ENCODE data around the gene INO80B. TPM values are rescaled to one million over a fixed set of nuclear protein-coding genes. Genes with fewer than 3 reads are reported as not detected.

Gene INO80B
- total RNA-seq, 2 experiments from 2014 or later = 41.3 to 41.8 TPM

DNA sequence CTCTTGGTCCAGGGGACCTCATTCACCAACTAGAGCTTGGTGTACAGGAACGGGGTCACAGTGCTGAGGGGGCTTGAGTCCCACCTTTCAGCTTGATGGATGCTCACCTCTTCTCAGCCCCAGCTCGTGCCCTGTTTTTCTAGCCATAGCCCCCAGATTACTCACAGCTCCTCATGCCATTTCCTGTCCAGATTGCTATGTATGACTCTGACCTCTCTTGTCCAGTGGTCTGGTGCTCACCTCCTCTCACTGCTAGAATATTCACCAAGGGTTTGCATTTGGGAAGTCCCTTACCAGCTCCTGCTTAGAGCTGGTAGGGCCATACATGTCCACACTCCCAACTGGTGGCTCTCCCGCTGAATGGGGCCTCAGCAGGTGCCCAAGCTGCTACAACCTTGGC, 38.7 kb downstream of the INO80B start:
- peaks cover 54% of the 10 kb centered on the region for H3K36me3 Mint-ChIP-seq (ENCODE audit: low read depth)
- ATAC-seq (ENCODE audit: poor library complexity) = no peak
- peaks cover 51% of the 10 kb centered on the region for H3K36me3 ChIP-seq (ENCODE audit: insufficient read depth, low read length)

DNA sequence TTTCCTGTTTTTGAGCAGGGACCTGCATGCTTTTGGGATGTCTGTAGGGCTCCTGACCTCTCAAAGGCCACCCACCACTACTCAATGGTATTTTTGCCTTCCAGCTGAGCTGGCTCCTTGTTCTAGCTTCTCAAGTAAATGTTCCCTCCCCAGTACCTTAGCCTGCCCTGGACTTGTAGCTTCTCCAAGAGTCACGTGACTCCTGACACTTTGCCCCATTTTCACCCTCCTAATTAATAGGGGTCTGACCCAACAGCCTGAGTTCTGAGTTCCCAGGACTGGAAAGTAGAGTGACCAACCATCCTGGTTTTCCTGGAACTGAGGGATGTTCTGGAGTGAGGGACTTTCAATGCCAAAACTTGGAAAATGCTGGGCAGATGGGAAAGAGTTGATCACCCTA, 40.6 kb downstream of the INO80B start:
- no peaks in the 10 kb centered on the region for H3K9me3 Mint-ChIP-seq
- Histone ChIP-seq H3K4me3 (ENCODE audit: low read length) (no peak overlapping the region), H3K9me3 (ENCODE audit: control insufficient read depth in 1 of 2, insufficient read depth in 1 of 2, low read length in 2 of 2) (peaks cover 0 to 19% of the 10 kb centered on the region in 2 experiments), H3K27me3 (ENCODE audit: control insufficient read depth in 1 of 2, insufficient read depth in 2 of 2, low read length in 2 of 2) (peaks cover 19 to 28% of the 10 kb centered on the region in 2 experiments), H3K36me3 (ENCODE audit: insufficient read depth, low read length) (peaks cover 36% of the 10 kb centered on the region), H3K4me1 (ENCODE audit: insufficient read depth, low read length) (peaks cover 28% of the 10 kb centered on the region), H3K27ac (ENCODE audit: low read depth in 1 of 2, low read length in 2 of 2) (no peak overlapping the region)
- DNase-seq = no peak
- ChIA-PET CTCF (no interaction called here), POLR2A (no interaction called here)
- intact Hi-C loops (cut with DNase I, micrococcal nuclease) = no loop called here
- H3K4me3 Mint-ChIP-seq = no peak overlapping the region
- peaks cover 40% of the 10 kb centered on the region for H3K36me3 Mint-ChIP-seq (ENCODE audit: low read depth)
- TF ChIP-seq, protein P1, sequence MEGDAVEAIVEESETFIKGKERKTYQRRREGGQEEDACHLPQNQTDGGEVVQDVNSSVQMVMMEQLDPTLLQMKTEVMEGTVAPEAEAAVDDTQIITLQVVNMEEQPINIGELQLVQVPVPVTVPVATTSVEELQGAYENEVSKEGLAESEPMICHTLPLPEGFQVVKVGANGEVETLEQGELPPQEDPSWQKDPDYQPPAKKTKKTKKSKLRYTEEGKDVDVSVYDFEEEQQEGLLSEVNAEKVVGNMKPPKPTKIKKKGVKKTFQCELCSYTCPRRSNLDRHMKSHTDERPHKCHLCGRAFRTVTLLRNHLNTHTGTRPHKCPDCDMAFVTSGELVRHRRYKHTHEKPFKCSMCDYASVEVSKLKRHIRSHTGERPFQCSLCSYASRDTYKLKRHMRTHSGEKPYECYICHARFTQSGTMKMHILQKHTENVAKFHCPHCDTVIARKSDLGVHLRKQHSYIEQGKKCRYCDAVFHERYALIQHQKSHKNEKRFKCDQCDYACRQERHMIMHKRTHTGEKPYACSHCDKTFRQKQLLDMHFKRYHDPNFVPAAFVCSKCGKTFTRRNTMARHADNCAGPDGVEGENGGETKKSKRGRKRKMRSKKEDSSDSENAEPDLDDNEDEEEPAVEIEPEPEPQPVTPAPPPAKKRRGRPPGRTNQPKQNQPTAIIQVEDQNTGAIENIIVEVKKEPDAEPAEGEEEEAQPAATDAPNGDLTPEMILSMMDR (IDR thresholded peaks at IDR 0.05) = no peak
- H3K27me3 Mint-ChIP-seq = peaks cover 28% of the 10 kb centered on the region
- no peak overlapping the region for H3K27ac Mint-ChIP-seq
- ATAC-seq (ENCODE audit: poor library complexity) = no peak
- H3K4me1 Mint-ChIP-seq (ENCODE audit: low read depth) = peaks cover 28% of the 10 kb centered on the region

More for the DNA sequence above, 38.7 kb downstream of the INO80B start:
- DNase-seq = no peak
- peaks cover 12% of the 10 kb centered on the region for H3K4me1 ChIP-seq (ENCODE audit: insufficient read depth, low read length)
- Mint-ChIP-seq H3K27me3 (peaks cover 11% of the 10 kb centered on the region), H3K4me1 (ENCODE audit: low read depth) (peaks cover 12% of the 10 kb centered on the region), H3K27ac (no peak overlapping the region), H3K4me3 (no peak overlapping the region), H3K9me3 (no peaks in the 10 kb centered on the region)
- no peak overlapping the region for H3K4me3 ChIP-seq (ENCODE audit: low read length)
- H3K27ac ChIP-seq (ENCODE audit: low read depth in 1 of 2, low read length in 2 of 2) = no peak overlapping the region
- peaks cover 4 to 9% of the 10 kb centered on the region in 2 experiments for H3K27me3 ChIP-seq (ENCODE audit: control insufficient read depth in 1 of 2, insufficient read depth in 2 of 2, low read length in 2 of 2)
- TF ChIP-seq, protein P1 (IDR thresholded peaks at IDR 0.05) = no peak
- H3K9me3 ChIP-seq (ENCODE audit: control insufficient read depth in 1 of 2, insufficient read depth in 1 of 2, low read length in 2 of 2) = peaks cover 0 to 10% of the 10 kb centered on the region in 2 experiments
- intact Hi-C loops (cut with DNase I, micrococcal nuclease) = no loop called here
- CTCF ChIA-PET = no interaction called here
- POLR2A ChIA-PET = no interaction called here

DNA sequence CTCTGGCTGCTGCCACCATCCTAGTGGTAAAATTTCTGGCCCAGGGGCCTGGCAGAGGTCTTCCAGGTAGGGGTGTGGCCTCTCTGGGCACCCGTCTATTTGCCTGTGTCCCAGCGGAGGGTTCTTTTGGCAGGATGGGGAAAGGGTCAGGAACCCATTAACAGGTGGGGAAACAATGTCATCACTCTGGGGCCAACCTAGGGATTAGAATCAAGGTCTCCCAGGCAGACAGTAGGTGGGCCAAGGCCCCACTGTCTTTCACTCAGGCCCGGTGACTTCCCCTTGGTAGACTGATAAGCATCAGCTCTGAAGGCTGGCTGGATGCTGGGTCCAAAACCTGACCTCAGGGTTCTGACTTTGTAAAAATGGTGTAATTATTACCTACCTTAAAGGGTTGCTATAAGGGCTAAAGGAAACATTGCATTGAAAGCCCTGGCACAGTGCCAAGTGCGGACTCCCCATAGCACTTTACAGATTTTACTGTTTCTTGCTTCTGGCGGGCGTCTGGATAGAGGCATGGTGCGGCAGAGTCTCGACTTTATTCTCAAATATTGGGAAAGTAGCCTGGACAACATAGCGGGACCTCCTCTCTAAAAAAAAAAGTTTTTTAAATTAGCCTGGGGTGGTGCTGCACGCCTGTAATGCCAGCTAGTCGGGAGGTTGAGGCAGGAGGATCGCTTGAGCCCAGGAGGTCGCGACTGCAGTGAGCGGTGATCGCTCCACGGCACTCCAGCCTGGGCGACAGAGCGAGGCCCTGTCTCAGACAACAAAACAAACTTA, 42.3 kb downstream of the INO80B start:
- Mint-ChIP-seq H3K4me1 (ENCODE audit: low read depth) (peaks cover 38% of the 10 kb centered on the region), H3K9me3 (no peaks in the 10 kb centered on the region), H3K27me3 (peaks cover 45% of the 10 kb centered on the region), H3K4me3 (peak overlapping the region; percentile 54), H3K27ac (no peak overlapping the region), H3K36me3 (ENCODE audit: low read depth) (peaks cover 22% of the 10 kb centered on the region)
- Histone ChIP-seq H3K27me3 (ENCODE audit: control insufficient read depth in 1 of 2, insufficient read depth in 2 of 2, low read length in 2 of 2) (peaks cover 31 to 45% of the 10 kb centered on the region in 2 experiments), H3K36me3 (ENCODE audit: insufficient read depth, low read length) (peaks cover 19% of the 10 kb centered on the region), H3K4me3 (ENCODE audit: low read length) (peak overlapping the region; percentile 64), H3K27ac (ENCODE audit: low read depth in 1 of 2, low read length in 2 of 2) (no peak overlapping the region), H3K9me3 (ENCODE audit: control insufficient read depth in 1 of 2, insufficient read depth in 1 of 2, low read length in 2 of 2) (peaks cover 0 to 22% of the 10 kb centered on the region in 2 experiments), H3K4me1 (ENCODE audit: insufficient read depth, low read length) (peaks cover 29% of the 10 kb centered on the region)
- TF ChIP-seq, protein P1 (IDR thresholded peaks at IDR 0.05) = no peak
- ChIA-PET CTCF (interaction anchor here (1.1 kb wide), 1 partner anchor 13 kb away, joined by 3 read pairs; no protein-coding TSS in a partner anchor), POLR2A (interaction anchor here (0.8 to 4.5 kb wide), 4 partner anchors 10 to 39 kb away, joined by 3 to 21 read pairs (median 5); partner anchors contain the start of genes CCDC142, PCGF1, TTC31 and WBP1)
- intact Hi-C loops (cut with DNase I, micrococcal nuclease) = no loop called here
- DNase-seq (no peak), ATAC-seq (ENCODE audit: poor library complexity) (no peak)

All from CD4-positive, alpha-beta T cell (primary cell).